ENCODE measurements around the gene CLC.
"Not testable (repeated sequence)": the region's sequence is repeated elsewhere in the genome, so short reads cannot be mapped to it uniquely, and the experiment has no call there.

The CLC gene

GRCh38 chr19:39737891-39738290 lies at the start of gene CLC:
TSS of gene CLC (minus strand) at chr19:39738029. CDS start at chr19:39737952, 77 bp downstream.
- no peak for DNase-seq (ENCODE audit: low spot score)

DNA sequence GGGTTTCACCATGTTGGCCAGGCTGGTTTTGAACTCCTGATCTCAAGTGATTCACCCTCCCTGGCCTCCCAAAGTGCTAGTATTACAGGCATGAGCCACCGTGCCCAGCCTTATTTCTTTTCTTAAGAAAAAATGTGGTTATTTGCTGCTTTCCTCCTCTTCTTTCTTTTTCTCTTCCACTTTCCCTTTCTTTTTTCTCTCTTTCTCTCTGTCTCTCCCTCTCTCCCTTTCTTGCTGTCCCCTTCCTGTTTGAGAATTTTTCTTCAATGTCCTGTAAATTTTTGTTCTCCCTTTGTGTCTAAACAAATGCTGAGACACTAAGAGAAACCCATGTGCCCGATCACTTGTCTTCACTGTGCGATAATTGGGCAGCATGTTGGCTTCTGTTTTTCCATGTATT lies 43.1 kb upstream of the CLC start:
- no peak for DNase-seq (ENCODE audit: low spot score)

- no peak for DNase-seq (ENCODE audit: low spot score)
These were observed 40.9 kb upstream of the CLC start, which contains the start of gene LEUTX for GRCh38 chr19:39778763-39779162. TSS of gene LEUTX (plus strand) at chr19:39778854. CDS start at chr19:39778921, 67 bp downstream.

- no peak for DNase-seq (ENCODE audit: low spot score)
These were observed 31.0 kb upstream of the CLC start for GRCh38 chr19:39768786-39769185.

GRCh38 chr19:39768334-39768733 lies 30.5 kb upstream of the CLC start:
- no peak for DNase-seq (ENCODE audit: low spot score)

DNA sequence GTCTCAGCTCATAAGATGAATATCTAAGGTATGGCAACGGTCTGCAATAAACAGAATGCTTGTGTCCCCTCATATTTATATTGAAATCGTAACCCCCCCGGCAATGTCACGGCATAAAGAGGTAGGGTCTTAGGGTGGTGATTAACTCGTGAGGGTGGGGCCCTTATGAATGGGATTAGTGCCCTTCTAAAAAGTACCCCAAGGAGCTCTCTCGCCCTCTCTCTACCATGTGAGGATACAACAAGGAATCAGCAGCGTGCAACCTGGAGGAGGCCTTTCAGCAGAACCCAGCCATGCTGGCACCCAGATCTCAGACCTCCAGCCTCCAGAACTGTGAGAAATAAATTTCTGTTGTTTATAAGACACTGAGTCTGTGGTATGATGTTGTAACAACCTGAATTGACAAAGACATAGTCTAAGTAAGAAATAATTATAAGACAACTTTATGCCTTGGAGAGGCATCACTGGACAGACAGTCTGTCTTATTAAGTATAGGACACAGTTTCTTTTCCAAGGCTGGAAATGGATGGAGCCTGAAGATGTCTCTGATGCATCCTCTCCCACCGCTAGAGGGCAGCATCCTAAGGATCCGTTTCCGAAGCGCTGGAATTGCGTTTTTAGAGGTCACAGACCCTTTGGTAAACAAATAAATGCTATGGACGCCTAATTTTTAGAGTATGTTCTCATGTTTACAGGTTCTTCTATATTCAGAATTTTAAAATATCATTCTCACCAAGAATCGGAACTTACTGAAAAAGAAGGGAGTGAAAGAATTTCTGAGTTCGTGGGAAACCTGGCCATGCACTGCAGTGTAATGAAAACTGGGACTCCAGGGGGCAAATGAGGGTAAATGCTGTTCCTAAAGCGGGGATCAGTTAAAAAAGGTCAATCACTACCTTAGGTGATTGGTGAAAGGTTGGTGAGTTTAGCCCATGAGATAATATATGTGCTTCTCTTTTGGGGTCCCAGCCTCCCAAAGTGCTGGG lies 27.6 kb upstream of the CLC start:
- peak; percentile 43 for DNase-seq (ENCODE audit: low spot score)

- not testable (repeated sequence) for DNase-seq (ENCODE audit: low spot score)
These were observed 24.0 kb upstream of the CLC start for GRCh38 chr19:39761851-39762250.

DNA sequence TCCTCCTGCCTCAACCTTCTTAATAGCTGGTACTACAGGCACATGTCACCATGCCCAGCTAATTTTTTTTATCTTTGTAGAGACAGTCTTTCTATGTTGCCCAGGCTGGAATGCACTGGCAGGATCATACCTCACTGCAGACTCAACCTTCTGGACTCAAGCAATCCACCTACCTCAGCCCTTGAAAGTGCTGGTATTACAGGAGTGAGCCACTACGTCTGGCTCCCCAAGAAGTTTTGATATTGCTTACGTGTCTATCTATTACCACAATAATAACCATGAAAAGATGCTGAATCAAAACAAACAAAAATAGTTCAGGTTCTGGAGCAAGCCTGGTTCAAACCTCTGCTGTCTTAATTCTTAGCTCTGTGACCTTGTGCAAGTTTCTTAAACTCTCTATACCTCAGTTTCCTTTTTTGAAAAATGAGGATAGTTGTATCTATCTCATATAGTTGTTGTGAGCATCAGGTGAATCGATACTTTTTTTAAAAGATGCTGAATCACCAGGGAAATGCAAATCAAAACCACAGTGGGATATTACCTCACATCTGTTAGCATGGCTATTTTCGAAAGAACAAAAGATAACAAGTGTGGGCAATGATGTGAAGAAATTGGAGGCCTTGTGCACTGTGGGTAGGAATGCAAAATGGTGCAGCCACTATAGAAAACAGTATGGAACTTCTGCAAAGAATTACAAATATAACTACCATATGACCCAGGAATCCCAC lies 21.8 kb upstream of the CLC start:
- DNase-seq (ENCODE audit: low spot score) = no peak

DNA sequence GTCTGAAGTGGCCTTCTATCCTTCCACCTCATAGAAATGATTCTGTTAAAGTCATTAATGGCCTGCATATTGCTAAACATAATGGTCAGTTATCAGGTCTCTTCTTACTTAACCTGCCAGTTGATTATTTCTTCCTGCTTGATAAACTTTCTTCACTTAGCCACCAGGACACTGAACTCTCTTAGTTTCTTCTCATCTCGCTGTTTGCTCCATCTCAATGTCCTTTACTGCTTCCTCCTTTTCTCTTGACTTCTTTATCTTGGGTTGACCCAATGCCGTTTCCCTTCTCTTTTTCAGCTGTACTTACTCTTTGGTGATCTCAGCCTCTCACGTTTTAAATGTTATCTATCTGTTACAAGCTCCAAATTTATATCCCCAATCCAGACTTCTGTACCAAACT lies 17.1 kb upstream of the CLC start:
- DNase-seq (ENCODE audit: low spot score) = no peak

GRCh38 chr19:39754544-39754943 lies 16.7 kb upstream of the CLC start:
- no peak for DNase-seq (ENCODE audit: low spot score)

DNA sequence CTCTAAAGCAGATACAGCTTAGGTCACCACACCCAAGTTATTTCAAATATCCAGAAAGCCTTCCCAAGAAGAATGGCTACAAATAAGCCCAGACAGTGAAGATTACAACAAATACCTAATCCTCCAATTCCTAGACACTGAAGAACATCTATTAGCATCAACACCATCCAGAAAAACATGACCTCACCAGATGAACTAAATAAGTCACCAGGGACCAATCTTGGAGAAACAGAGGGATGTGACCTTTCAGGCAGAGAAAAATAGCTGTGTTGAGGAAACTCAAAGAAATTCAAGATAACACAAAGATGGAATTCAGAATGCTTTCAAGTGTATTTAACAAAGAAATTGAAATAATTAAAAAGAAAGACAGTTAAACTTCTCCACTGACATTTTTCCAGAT lies 15.0 kb upstream of the CLC start:
- DNase-seq (ENCODE audit: low spot score) = no peak

GRCh38 chr19:39752390-39752789 lies 14.6 kb upstream of the CLC start:
- no peak for DNase-seq (ENCODE audit: low spot score)

DNA sequence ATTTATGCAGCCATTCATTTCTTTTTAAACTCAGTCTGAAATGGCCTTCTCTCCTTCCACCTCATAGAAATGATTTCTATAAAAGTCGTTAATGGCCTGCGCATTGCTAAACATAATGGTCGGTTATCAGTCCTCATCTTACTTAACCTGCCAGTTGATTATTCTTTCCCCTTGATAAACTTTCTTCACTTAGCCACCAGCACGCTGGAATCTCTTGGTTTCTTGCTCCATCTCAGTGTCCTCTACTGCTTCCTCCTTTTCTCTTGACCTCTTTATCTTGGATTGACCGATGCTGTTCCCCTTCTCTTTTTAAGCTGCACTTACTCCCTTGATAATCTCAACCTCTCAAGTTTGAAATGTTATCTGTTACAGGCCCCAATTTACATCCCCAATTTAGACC lies 12.2 kb upstream of the CLC start:
- DNase-seq (ENCODE audit: low spot score) = no peak

DNA sequence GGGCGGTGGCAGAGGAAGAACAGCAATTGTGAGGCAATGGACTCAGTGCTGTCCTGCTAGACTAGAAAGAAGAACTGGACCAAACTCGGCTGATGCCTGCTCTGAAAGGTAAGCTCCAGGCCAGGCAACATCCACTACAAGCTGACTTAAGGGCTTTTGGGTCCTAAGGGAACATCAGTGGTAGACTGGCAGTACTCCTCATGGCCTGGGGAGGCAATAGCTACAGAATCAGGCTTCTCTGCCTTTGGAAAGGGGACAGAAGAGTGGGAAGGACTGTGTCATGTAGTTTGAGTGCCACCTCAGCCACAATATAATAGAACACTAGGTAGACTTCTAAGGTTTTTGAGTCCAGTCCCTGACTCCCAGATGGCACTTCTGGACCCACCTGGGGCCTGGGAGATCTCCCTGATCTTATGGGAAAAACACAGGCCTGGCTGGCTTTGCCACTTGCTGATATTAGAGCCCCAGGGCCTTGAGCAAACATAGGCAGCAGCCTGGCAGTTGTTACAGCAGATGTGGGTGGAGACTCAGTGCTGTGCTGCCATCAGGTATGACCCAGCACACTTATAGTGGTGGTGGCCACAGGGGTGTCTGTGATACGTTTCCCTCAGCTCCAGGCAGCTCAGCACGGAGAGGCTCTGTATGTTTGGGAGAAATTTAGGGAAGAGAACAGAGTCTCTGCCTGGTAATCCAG lies 9.2 kb upstream of the CLC start:
- no peak for DNase-seq (ENCODE audit: low spot score)

DNA sequence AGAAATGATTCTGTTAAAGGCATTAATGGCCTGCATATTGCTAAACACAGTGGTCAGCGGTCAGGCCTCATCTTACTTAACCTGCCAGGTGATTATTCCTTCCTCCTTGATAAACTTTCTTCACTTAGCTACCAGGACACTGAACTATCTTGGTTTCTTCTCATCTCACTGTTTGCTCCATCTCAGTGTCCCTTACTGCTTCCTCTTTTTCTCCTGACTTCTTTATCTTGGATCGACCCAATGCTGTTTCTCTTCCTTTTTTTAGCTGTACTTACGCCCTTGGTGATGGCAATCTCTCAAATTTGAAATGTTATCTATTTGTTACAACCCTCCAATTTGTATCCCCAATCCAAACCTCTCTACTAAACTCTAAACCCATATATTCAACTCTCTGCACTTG lies 7.8 kb upstream of the CLC start:
- DNase-seq (ENCODE audit: low spot score) = no peak

DNA sequence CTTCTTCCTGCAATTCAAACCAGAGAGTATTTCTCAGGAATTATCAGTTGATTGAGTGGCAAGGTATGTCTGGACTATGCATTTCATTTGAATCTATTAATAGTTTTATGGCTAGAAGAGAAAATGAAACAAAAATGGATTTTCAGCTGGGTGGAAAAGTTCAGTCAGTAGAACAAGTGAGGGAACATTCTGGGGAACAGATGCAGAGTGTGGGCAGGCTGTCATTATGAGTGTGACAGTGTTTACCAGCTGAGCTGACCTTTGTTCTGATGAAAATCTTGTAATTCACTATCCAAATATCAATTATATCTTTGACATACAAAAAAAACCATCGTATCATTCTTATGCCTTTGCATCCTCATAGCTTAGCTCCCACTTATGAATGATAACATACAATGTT lies 2.6 kb upstream of the CLC start:
- no peak for DNase-seq (ENCODE audit: low spot score)

- DNase-seq (ENCODE audit: low spot score) = no peak
These were observed 985 bp upstream of the CLC start for GRCh38 chr19:39738814-39739213.

GRCh38 chr19:39737351-39737750 lies 478 bp downstream of the CLC start:
- DNase-seq (ENCODE audit: low spot score) = no peak

- DNase-seq (ENCODE audit: low spot score) = no peak
These were observed 1.7 kb downstream of the CLC start for GRCh38 chr19:39736088-39736487.

DNA sequence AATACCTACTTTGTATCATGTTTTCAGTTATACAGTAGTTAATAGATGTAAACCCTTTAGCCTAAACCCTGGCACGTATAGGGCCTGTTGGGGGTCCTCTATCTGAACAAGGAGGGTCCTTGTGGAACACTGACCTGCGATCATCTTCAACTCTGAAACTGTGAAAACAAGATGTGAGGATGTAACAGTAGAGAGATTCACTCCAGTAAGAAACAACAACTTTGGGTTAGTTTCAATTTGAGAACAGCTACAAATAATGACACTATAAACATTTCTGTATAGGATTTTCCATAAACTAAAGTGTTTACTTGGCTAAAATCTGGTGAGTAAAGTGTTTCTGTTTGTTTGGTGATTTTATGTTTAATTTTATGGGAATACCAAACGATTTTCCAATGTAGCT lies 2.1 kb downstream of the CLC start:
- no peak for DNase-seq (ENCODE audit: low spot score)

DNA sequence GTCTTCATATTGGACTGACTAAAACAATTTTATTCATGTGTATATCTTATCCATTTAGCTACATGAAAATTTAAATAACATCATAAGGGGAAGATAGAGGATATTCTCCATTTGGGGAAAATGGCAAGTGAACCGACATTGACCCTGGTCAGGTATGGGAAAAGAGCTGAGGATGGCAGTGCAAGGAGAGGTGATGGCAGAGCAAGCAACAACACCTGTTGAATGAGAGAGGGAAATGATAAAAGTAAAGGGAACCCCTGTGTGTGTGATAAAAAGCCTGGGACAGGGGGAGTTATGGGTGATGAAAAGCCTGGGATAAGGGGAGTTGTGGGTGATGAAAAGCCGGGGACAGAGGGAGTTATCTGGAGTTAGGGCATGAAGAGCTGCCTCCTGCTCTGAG lies 4.0 kb downstream of the CLC start:
- DNase-seq (ENCODE audit: low spot score) = no peak

GRCh38 chr19:39731685-39732084 lies 6.1 kb downstream of the CLC start:
- no peak for DNase-seq (ENCODE audit: low spot score)

DNA sequence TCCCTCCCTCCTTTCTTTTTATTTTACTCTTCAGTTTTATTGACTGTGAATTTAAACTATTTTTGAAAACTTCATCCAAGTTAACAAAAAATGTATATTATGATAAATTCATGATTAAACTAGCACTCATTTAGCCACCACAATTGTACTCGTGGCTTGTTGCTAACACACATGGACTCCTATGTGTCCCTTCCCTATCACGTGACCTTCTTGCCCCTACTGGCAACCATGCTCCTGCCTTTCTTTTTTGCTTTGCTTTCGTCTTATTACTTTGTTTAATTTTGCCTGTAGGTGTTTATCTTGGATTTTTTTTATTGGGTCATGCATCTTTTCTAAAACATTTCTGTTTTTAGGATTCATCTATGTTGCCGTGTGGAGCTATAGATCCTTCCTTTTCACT lies 8.2 kb downstream of the CLC start:
- no peak for DNase-seq (ENCODE audit: low spot score)

All from cerebellar cortex (tissue), 1 donor.